Activated naive CD4-positive, alpha-beta T cell treated with anti-CD3 and anti-CD28 coated beads, Interleukin-2, amount 50 U/mL, for 72 hours (primary cell): Measurements from ENCODE around the gene GRIA2. TPM values are rescaled to one million over a fixed set of nuclear protein-coding genes. Genes with fewer than 3 reads are reported as not detected.
A peak's percentile ranks its signal among the peaks of the same experiment; 100 is the strongest.
"Not testable (repeated sequence)": the region's sequence is repeated elsewhere in the genome, so short reads cannot be mapped to it uniquely, and the experiment has no call there.

Experiments used
- ATAC-seq, 2 donors: fragments of 150-1000 bp; cut with Tn5 transposase; 2 replicates each; pipeline ENCODE4 v1.10.0; 2021; ENCODE audit warnings: mild to moderate bottlenecking in 2 of 2, moderate library complexity in 2 of 2
- DNase-seq, 2 donors: peaks; one replicate each; pipeline ENCODE4 v3.0.0; 2021 to 2022; ENCODE audit warnings: low spot score in 2 of 2
- H3K27ac Mint-ChIP-seq, 2 donors: one replicate each; pipeline ENCODE4 v1.8.0; 2022; ENCODE audit warnings: mild to moderate bottlenecking in 2 of 2, mixed read lengths in 2 of 2
- H3K36me3 Mint-ChIP-seq, 2 donors: one replicate each; pipeline ENCODE4 v1.8.0; 2022; ENCODE audit warnings: mixed read lengths in 2 of 2
- H3K9me3 Mint-ChIP-seq, 2 donors: one replicate each; pipeline ENCODE4 v1.8.0; 2022; ENCODE audit warnings: mixed read lengths in 2 of 2
- total RNA-seq, 2 donors: library from RNA; stranded (reverse); gene quantifications; one replicate each; pipeline ENCODE4 v1.2.3, GENCODE V29; 2022

Gene GRIA2
- total RNA-seq, 2 donors from 2014 or later: not detected

- no peak overlapping the region for H3K27ac Mint-ChIP-seq
- H3K9me3 Mint-ChIP-seq: peaks cover 4 to 5% of the 10 kb centered on the region in 2 donors
- no peaks in the 10 kb centered on the region for H3K36me3 Mint-ChIP-seq
- ATAC-seq (no peak), DNase-seq (no peak)
Measured at GRCh38 chr4:157231525-157231924, 11.0 kb downstream of the GRIA2 start.

DNA sequence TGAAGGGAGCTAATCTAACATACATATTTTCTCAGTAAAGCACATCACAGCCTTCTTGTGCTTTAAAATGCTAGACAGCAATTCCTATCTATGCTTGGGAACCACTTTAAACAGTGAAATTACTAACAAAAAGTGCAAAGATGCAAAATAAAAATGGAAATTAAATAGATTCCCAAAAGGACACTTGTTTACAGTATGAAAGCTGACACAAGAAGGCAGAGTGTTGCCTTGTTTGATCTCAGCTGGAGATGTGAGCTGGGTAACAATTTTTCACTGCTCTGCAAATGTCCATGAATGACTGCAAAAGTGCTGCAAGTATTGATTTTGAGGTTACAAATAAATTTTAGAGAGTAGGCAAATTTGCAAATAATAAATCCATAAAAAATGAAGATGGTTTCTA, 22.3 kb downstream of the GRIA2 start:
- no peaks in the 10 kb centered on the region for H3K36me3 Mint-ChIP-seq
- no peak for DNase-seq
- H3K9me3 Mint-ChIP-seq: peaks cover 6 to 9% of the 10 kb centered on the region in 2 donors
- ATAC-seq: no peak
- no peak overlapping the region for H3K27ac Mint-ChIP-seq

- no peak overlapping the region for H3K27ac Mint-ChIP-seq
- ATAC-seq: no peak
Measured at GRCh38 chr4:157244348-157244747, 23.8 kb downstream of the GRIA2 start.

GRCh38 chr4:157245351-157245750, 24.8 kb downstream of the GRIA2 start:
- DNase-seq (no peak), ATAC-seq (no peak)
- Mint-ChIP-seq H3K9me3 (peaks cover 6 to 8% of the 10 kb centered on the region in 2 donors), H3K27ac (no peak overlapping the region), H3K36me3 (no peaks in the 10 kb centered on the region)

More at GRCh38 chr4:157244348-157244747, 23.8 kb downstream of the GRIA2 start:
- H3K36me3 Mint-ChIP-seq: no peaks in the 10 kb centered on the region
- peaks cover 6 to 9% of the 10 kb centered on the region in 2 donors for H3K9me3 Mint-ChIP-seq
- no peak for DNase-seq

DNA sequence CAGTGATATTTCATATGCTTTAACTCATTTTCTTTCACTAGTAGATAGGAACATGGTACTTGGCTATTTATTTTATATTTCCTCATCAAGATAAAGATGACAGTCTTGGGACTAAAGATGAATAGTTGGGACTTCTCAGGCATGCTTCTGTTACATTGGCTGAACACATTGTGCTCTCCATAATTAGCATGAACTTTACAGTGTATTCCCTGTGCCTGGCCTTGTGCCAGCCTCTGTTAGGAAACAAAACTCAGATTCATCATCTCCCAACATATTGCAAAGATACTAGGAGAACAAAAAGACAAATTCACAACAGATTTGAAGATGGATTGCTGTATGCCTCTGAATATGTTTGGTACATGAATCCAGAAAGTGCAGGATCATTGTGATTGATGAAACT, 26.4 kb downstream of the GRIA2 start:
- ATAC-seq (no peak), DNase-seq (no peak)
- Mint-ChIP-seq H3K9me3 (peaks cover 6% of the 10 kb centered on the region in 2 donors), H3K27ac (no peak overlapping the region), H3K36me3 (no peaks in the 10 kb centered on the region)

GRCh38 chr4:157258165-157258564, 37.6 kb downstream of the GRIA2 start:
- peaks cover 8 to 18% of the 10 kb centered on the region in 2 donors for H3K9me3 Mint-ChIP-seq
- DNase-seq, H3K27ac Mint-ChIP-seq, ATAC-seq, H3K36me3 Mint-ChIP-seq: not testable (repeated sequence)

GRCh38 chr4:157265281-157265680, 44.8 kb downstream of the GRIA2 start:
- ATAC-seq: no peak
- peaks cover 24 to 25% of the 10 kb centered on the region in 2 donors for H3K9me3 Mint-ChIP-seq
- DNase-seq: no peak
- peaks cover 0 to 8% of the 10 kb centered on the region in 2 donors for H3K36me3 Mint-ChIP-seq
- no peak overlapping the region for H3K27ac Mint-ChIP-seq

- DNase-seq: no peak
- peaks cover 0 to 8% of the 10 kb centered on the region in 2 donors for H3K36me3 Mint-ChIP-seq
- no peak overlapping the region for H3K27ac Mint-ChIP-seq
- H3K9me3 Mint-ChIP-seq: peaks cover 32 to 34% of the 10 kb centered on the region in 2 donors
- no peak for ATAC-seq
Measured at GRCh38 chr4:157270108-157270507, 49.6 kb downstream of the GRIA2 start.

- Mint-ChIP-seq H3K27ac (no peak overlapping the region), H3K9me3 (peaks cover 30 to 31% of the 10 kb centered on the region in 2 donors), H3K36me3 (peaks cover 0 to 8% of the 10 kb centered on the region in 2 donors)
- no peak for DNase-seq
- no peak for ATAC-seq
Measured at GRCh38 chr4:157270552-157270951, 50.0 kb downstream of the GRIA2 start.

GRCh38 chr4:157271166-157271869, 50.8 kb downstream of the GRIA2 start:
- ATAC-seq: no peak
- DNase-seq: no peak
- Mint-ChIP-seq H3K27ac (no peak overlapping the region), H3K9me3 (peaks cover 22 to 23% of the 10 kb centered on the region in 2 donors), H3K36me3 (peaks cover 0 to 4% of the 10 kb centered on the region in 2 donors)

GRCh38 chr4:157280673-157281072, 60.1 kb downstream of the GRIA2 start:
- ATAC-seq (no peak), DNase-seq (no peak)
- no peak overlapping the region for H3K27ac Mint-ChIP-seq
- no peaks in the 10 kb centered on the region for H3K36me3 Mint-ChIP-seq
- peaks cover 17 to 20% of the 10 kb centered on the region in 2 donors for H3K9me3 Mint-ChIP-seq

DNA sequence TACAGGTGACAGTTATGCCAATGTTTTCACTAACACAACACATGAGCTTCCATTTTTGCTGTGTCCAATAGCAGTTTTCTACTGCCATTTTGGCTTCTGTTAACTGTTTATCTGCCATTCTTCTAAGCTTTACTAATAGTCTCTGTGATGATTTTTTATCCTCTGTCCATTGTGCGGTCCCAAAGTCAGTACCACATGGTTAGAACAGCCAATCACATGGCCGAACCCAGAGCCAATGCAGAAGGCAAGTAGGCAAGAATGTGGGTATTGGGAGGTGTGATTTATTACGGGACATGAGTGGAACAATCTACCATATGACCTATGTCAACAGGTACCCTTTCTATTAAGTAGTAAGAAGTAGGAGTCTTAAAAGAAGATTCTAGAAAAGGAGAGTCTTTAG, 61.5 kb downstream of the GRIA2 start:
- ATAC-seq: no peak
- Mint-ChIP-seq H3K27ac (no peak overlapping the region), H3K9me3 (peaks cover 17 to 20% of the 10 kb centered on the region in 2 donors), H3K36me3 (no peaks in the 10 kb centered on the region)
- no peak for DNase-seq

- peaks cover 1 to 4% of the 10 kb centered on the region in 2 donors for H3K9me3 Mint-ChIP-seq
- no peak overlapping the region for H3K27ac Mint-ChIP-seq
- no peaks in the 10 kb centered on the region for H3K36me3 Mint-ChIP-seq
- peak in 1 of 2 donors; percentile 30 for ATAC-seq
- no peak for DNase-seq
Measured at GRCh38 chr4:157287445-157287844, 66.9 kb downstream of the GRIA2 start.

DNA sequence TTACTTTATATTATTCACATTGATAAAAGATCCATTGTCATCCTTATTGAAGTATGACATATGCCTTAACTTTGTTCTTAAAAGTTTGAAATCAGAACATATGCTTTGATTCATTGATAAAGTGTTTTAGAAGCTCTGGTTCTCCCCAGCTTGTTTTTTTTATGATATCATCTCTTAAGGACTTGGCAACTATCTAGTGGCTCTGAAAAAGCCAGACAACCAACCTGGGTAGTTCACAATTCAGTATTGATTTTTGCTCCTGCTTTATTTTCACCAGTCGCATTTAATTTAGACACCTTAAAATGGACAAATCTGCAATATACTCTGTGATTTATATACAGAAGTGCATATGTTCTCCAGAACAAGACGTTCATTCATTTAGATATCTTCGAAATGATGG, 70.1 kb downstream of the GRIA2 start:
- DNase-seq: no peak
- no peak for ATAC-seq
- Mint-ChIP-seq H3K36me3 (no peaks in the 10 kb centered on the region), H3K9me3 (peaks cover 0 to 7% of the 10 kb centered on the region in 2 donors), H3K27ac (no peak overlapping the region)

- DNase-seq: no peak
Measured at GRCh38 chr4:157291071-157291470, 70.5 kb downstream of the GRIA2 start.

DNA sequence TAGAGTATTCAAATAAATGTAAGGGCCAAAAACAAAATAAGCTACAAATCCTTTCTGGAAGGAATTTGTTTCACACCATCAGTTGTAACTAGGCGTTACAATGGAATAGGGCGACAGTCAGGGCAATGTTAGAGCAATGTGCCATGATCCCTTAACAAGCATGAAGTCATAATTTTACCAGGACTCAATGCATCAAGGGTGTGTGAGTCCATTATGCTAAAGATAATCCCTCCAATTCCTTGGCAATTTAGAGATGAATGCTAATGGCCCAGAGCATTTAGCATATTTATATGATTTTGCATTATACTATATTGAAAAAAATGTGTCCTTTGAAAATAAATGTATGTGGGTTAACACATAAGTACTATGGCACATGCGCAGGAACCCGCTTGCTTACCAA, 73.1 kb downstream of the GRIA2 start:
- no peak for DNase-seq
- no peak overlapping the region for H3K27ac Mint-ChIP-seq
- no peaks in the 10 kb centered on the region for H3K36me3 Mint-ChIP-seq
- peaks cover 5 to 11% of the 10 kb centered on the region in 2 donors for H3K9me3 Mint-ChIP-seq
- no peak for ATAC-seq

More at GRCh38 chr4:157291071-157291470, 70.5 kb downstream of the GRIA2 start:
- ATAC-seq: no peak
- Mint-ChIP-seq H3K36me3 (no peaks in the 10 kb centered on the region), H3K9me3 (peaks cover 0 to 7% of the 10 kb centered on the region in 2 donors), H3K27ac (no peak overlapping the region)

GRCh38 chr4:157294575-157294974, 74.0 kb downstream of the GRIA2 start:
- ATAC-seq (no peak), DNase-seq (no peak)
- H3K9me3 Mint-ChIP-seq: peaks cover 9 to 14% of the 10 kb centered on the region in 2 donors
- H3K27ac Mint-ChIP-seq: no peak overlapping the region
- H3K36me3 Mint-ChIP-seq: no peaks in the 10 kb centered on the region

DNA sequence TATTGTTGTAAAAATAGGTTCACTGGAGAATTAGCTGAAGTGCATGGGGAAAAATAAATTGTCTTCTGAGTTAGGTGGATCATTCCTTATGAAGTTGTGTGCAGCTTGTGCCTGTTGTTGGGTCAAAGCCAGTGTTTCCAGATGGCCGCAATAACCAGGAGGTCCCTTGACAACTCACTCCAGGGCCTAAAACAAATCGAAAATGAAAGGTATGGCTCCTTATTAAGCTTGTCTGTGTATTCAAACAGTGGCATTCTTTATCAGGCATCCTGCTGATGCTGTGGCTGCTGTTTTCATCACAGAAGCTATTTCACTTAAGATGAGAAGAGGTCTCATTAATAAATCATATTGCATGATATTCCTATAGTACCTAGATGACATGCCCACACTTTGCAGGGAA, 80.2 kb downstream of the GRIA2 start:
- Mint-ChIP-seq H3K36me3 (no peaks in the 10 kb centered on the region), H3K27ac (no peak overlapping the region), H3K9me3 (peaks cover 27 to 31% of the 10 kb centered on the region in 2 donors)
- no peak for DNase-seq
- ATAC-seq: no peak
